Measurements from ENCODE around the gene DLG2. TPM values are rescaled to one million over a fixed set of nuclear protein-coding genes. Genes with fewer than 3 reads are reported as not detected.

DLG2 gene
- total RNA-seq, 1 donor from 2014 or later, result 1.8 TPM

GRCh38 chr11:83542861-83543260 is 2084.3 kb downstream of the DLG2 start:
- H3K27me3 Mint-ChIP-seq (ENCODE audit: low read depth, unreplicated experiment), result no peaks in the 10 kb centered on the region
- no peak overlapping the region for H3K27ac ChIP-seq (ENCODE audit: low read depth, low read length)
- H3K4me3 Mint-ChIP-seq (ENCODE audit: unreplicated experiment), result no peak overlapping the region
- no peaks in the 10 kb centered on the region for H3K79me2 ChIP-seq (ENCODE audit: insufficient read depth, low read length)
- H3K4me2 ChIP-seq (ENCODE audit: low read length), result no peak overlapping the region
- H3K4me1 Mint-ChIP-seq (ENCODE audit: low read depth, unreplicated experiment), result peaks cover 4% of the 10 kb centered on the region
- no peaks in the 10 kb centered on the region for H4K20me1 ChIP-seq (ENCODE audit: insufficient read depth, low read length)
- H3K27me3 ChIP-seq (ENCODE audit: insufficient read depth, low read length), result no peaks in the 10 kb centered on the region
- no peak overlapping the region for H3K9ac ChIP-seq (ENCODE audit: low read length)
- no peaks in the 10 kb centered on the region for H3K4me1 ChIP-seq (ENCODE audit: insufficient read depth, low read length)
- H3K36me3 ChIP-seq (ENCODE audit: insufficient read depth, low read length), result no peaks in the 10 kb centered on the region
- no peaks in the 10 kb centered on the region for H3K9me3 Mint-ChIP-seq (ENCODE audit: unreplicated experiment)
- FAIRE-seq (no peak), DNase-seq (ENCODE audit: low read depth) (no peak)
- H3K27ac Mint-ChIP-seq (ENCODE audit: unreplicated experiment), result no peak overlapping the region
- no peaks in the 10 kb centered on the region for H3K9me3 ChIP-seq (ENCODE audit: insufficient read depth, low read depth, low read length)
- no peaks in the 10 kb centered on the region for H3K36me3 Mint-ChIP-seq (ENCODE audit: low read depth, unreplicated experiment)
- no peak overlapping the region for H3K4me3 ChIP-seq (ENCODE audit: insufficient read depth, low read depth, low read length)
- no peak for TF ChIP-seq EZH2 (IDR thresholded peaks at IDR 0.05; ENCODE audit: insufficient read depth, low read length)
- TF ChIP-seq, protein P1, sequence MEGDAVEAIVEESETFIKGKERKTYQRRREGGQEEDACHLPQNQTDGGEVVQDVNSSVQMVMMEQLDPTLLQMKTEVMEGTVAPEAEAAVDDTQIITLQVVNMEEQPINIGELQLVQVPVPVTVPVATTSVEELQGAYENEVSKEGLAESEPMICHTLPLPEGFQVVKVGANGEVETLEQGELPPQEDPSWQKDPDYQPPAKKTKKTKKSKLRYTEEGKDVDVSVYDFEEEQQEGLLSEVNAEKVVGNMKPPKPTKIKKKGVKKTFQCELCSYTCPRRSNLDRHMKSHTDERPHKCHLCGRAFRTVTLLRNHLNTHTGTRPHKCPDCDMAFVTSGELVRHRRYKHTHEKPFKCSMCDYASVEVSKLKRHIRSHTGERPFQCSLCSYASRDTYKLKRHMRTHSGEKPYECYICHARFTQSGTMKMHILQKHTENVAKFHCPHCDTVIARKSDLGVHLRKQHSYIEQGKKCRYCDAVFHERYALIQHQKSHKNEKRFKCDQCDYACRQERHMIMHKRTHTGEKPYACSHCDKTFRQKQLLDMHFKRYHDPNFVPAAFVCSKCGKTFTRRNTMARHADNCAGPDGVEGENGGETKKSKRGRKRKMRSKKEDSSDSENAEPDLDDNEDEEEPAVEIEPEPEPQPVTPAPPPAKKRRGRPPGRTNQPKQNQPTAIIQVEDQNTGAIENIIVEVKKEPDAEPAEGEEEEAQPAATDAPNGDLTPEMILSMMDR (IDR thresholded peaks at IDR 0.05; ENCODE audit: insufficient read depth, low read depth, low read length), result no peak
- no peak overlapping the region for H2AFZ ChIP-seq (ENCODE audit: low read depth, low read length)

- H3K27me3 ChIP-seq (ENCODE audit: insufficient read depth, low read length), result no peaks in the 10 kb centered on the region
- Mint-ChIP-seq H3K27ac (ENCODE audit: unreplicated experiment) (no peak overlapping the region), H3K27me3 (ENCODE audit: low read depth, unreplicated experiment) (no peaks in the 10 kb centered on the region), H3K36me3 (ENCODE audit: low read depth, unreplicated experiment) (no peaks in the 10 kb centered on the region), H3K4me1 (ENCODE audit: low read depth, unreplicated experiment) (peaks cover 4% of the 10 kb centered on the region), H3K4me3 (ENCODE audit: unreplicated experiment) (no peak overlapping the region), H3K9me3 (ENCODE audit: unreplicated experiment) (peaks cover 2% of the 10 kb centered on the region)
- no peaks in the 10 kb centered on the region for H3K9me3 ChIP-seq (ENCODE audit: insufficient read depth, low read depth, low read length)
- H4K20me1 ChIP-seq (ENCODE audit: insufficient read depth, low read length), result no peaks in the 10 kb centered on the region
- no peak overlapping the region for H3K9ac ChIP-seq (ENCODE audit: low read length)
- H3K4me3 ChIP-seq (ENCODE audit: insufficient read depth, low read depth, low read length), result no peak overlapping the region
- no peak overlapping the region for H3K27ac ChIP-seq (ENCODE audit: low read depth, low read length)
- H3K4me1 ChIP-seq (ENCODE audit: insufficient read depth, low read length), result no peaks in the 10 kb centered on the region
- FAIRE-seq (no peak), DNase-seq (ENCODE audit: low read depth) (no peak)
- H3K4me2 ChIP-seq (ENCODE audit: low read length), result no peak overlapping the region
- no peak for TF ChIP-seq EZH2 (IDR thresholded peaks at IDR 0.05; ENCODE audit: insufficient read depth, low read length)
- TF ChIP-seq, protein P1 (IDR thresholded peaks at IDR 0.05; ENCODE audit: insufficient read depth, low read depth, low read length), result no peak
- H3K36me3 ChIP-seq (ENCODE audit: insufficient read depth, low read length), result no peaks in the 10 kb centered on the region
- H3K79me2 ChIP-seq (ENCODE audit: insufficient read depth, low read length), result no peaks in the 10 kb centered on the region
- H2AFZ ChIP-seq (ENCODE audit: low read depth, low read length), result no peak overlapping the region
Observed at GRCh38 chr11:83540728-83541127, 2086.4 kb downstream of the DLG2 start.

DNA sequence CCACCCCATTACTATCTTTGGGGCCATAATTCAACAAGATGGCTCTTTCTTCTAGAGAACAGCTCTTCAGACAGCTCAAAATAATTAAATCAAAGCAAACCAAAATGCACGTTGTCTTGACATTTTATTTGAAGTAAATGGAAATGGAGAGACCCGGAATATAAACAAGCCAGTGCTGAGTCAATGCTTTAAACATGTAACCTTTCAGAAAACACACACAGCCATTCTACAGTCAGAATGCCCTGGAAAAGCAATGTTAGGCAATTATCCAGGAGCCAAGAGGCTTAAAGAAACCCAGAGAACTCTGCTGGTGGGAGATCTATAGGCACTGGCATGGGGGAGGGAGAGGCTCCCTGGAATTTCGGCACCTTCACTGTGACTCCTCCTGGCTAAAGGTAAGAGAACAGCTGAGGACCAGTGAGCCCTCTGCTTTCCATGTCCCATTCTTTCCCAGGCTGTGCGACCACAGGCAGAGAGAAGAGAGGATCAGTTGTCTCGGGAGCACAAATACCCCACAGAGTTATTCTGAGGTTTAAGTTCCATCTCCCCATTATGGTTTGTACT is 2086.9 kb downstream of the DLG2 start:
- Histone ChIP-seq H3K36me3 (ENCODE audit: insufficient read depth, low read length) (no peaks in the 10 kb centered on the region), H3K79me2 (ENCODE audit: insufficient read depth, low read length) (no peaks in the 10 kb centered on the region), H2AFZ (ENCODE audit: low read depth, low read length) (no peak overlapping the region), H3K4me2 (ENCODE audit: low read length) (no peak overlapping the region), H3K9me3 (ENCODE audit: insufficient read depth, low read depth, low read length) (no peaks in the 10 kb centered on the region), H4K20me1 (ENCODE audit: insufficient read depth, low read length) (no peaks in the 10 kb centered on the region), H3K4me3 (ENCODE audit: insufficient read depth, low read depth, low read length) (no peak overlapping the region), H3K4me1 (ENCODE audit: insufficient read depth, low read length) (no peaks in the 10 kb centered on the region), H3K9ac (ENCODE audit: low read length) (no peak overlapping the region), H3K27me3 (ENCODE audit: insufficient read depth, low read length) (no peaks in the 10 kb centered on the region), H3K27ac (ENCODE audit: low read depth, low read length) (no peak overlapping the region)
- H3K27ac Mint-ChIP-seq (ENCODE audit: unreplicated experiment), result no peak overlapping the region
- TF ChIP-seq EZH2 (IDR thresholded peaks at IDR 0.05; ENCODE audit: insufficient read depth, low read length), result no peak
- TF ChIP-seq, protein P1 (IDR thresholded peaks at IDR 0.05; ENCODE audit: insufficient read depth, low read depth, low read length), result no peak
- FAIRE-seq (no peak), DNase-seq (ENCODE audit: low read depth) (no peak)
- peaks cover 4% of the 10 kb centered on the region for H3K4me1 Mint-ChIP-seq (ENCODE audit: low read depth, unreplicated experiment)
- no peaks in the 10 kb centered on the region for H3K27me3 Mint-ChIP-seq (ENCODE audit: low read depth, unreplicated experiment)
- no peaks in the 10 kb centered on the region for H3K36me3 Mint-ChIP-seq (ENCODE audit: low read depth, unreplicated experiment)
- H3K9me3 Mint-ChIP-seq (ENCODE audit: unreplicated experiment), result peaks cover 2% of the 10 kb centered on the region
- H3K4me3 Mint-ChIP-seq (ENCODE audit: unreplicated experiment), result no peak overlapping the region
